SH-SY5Y (cell line): ENCODE results near the gene CRY1.

ENCODE experiments used
- GATA2 ChIP-seq: IDR thresholded peaks from 2 replicates; pipeline ENCODE4 v1.6.1; 2011; ENCODE audit warnings: mild to moderate bottlenecking, low read depth, low read length
- GATA3 ChIP-seq: IDR thresholded peaks from 2 replicates; pipeline ENCODE4 v1.6.1; 2011; ENCODE audit warnings: low read depth, mild to moderate bottlenecking, low read length, moderate library complexity

GRCh38 chr12:107096571-107096970 lies 3.2 kb upstream of the CRY1 start:
- TF ChIP-seq GATA3 (no peak), GATA2 (no peak)
